HG03139 (cell line): ENCODE data around the gene CCT5.
"Not testable (repeated sequence)": the region's sequence is repeated elsewhere in the genome, so short reads cannot be mapped to it uniquely, and the experiment has no call there.

Experiments used
- ATAC-seq: cut with Tn5 transposase; IDR thresholded peaks from one replicate; pipeline ENCODE4 v1.9.1; 2021; ENCODE audit not compliant: unreplicated experiment

CCT5 gene

GRCh38 chr5:10297646-10298204, 47.6 kb downstream of the CCT5 start:
- ATAC-seq, result no peak

- no peak for ATAC-seq
These were observed 50.2 kb downstream of the CCT5 start for GRCh38 chr5:10300246-10300645.

- ATAC-seq, result no peak
These were observed 51.2 kb downstream of the CCT5 start for GRCh38 chr5:10301266-10301665.

GRCh38 chr5:10301842-10302610, 51.9 kb downstream of the CCT5 start:
- no peak for ATAC-seq

- ATAC-seq, result no peak
These were observed 53.1 kb downstream of the CCT5 start for GRCh38 chr5:10303201-10303600.

- ATAC-seq, result no peak
These were observed 53.7 kb downstream of the CCT5 start for GRCh38 chr5:10303699-10304170.

- ATAC-seq, result no peak
These were observed 54.9 kb downstream of the CCT5 start for GRCh38 chr5:10304932-10305331.

GRCh38 chr5:10306114-10306513, 56.0 kb downstream of the CCT5 start:
- no peak for ATAC-seq

GRCh38 chr5:10306806-10307205, 56.7 kb downstream of the CCT5 start:
- no peak for ATAC-seq

- ATAC-seq, result peak; percentile 89
These were observed 57.4 kb downstream of the CCT5 start, which contains the start of gene CMBL for GRCh38 chr5:10307206-10308148. Gene CMBL (minus strand): TSS chr5:10307902. CDS start chr5:10290762, 17,140 bp downstream.

- ATAC-seq, result no peak
These were observed 58.8 kb downstream of the CCT5 start for GRCh38 chr5:10308844-10309243.

GRCh38 chr5:10310066-10310779, 60.1 kb downstream of the CCT5 start:
- no peak for ATAC-seq

- not testable (repeated sequence) for ATAC-seq
These were observed 60.9 kb downstream of the CCT5 start for GRCh38 chr5:10310835-10311570.

- ATAC-seq, result no peak
These were observed 61.7 kb downstream of the CCT5 start for GRCh38 chr5:10311595-10312425.

GRCh38 chr5:10315201-10315600, 65.1 kb downstream of the CCT5 start:
- no peak for ATAC-seq
